Epithelial cell of esophagus (primary cell): ENCODE results near the gene GRIN2A.

Experiments used
- DNase-seq: peaks from one replicate; pipeline ENCODE4 v3.0.0; 2010; ENCODE audit warnings: low read depth
- H3K4me3 ChIP-seq: 2 replicates; pipeline ENCODE4 v1.5.1; 2011; ENCODE audit warnings: mild to moderate bottlenecking, low read length, control low read depth
- CTCF ChIP-seq: IDR thresholded peaks from 2 replicates; pipeline ENCODE4 v1.5.1; 2011; ENCODE audit warnings: low read depth, mild to moderate bottlenecking, low read length, control low read depth, inconsistent platforms; ENCODE audit not compliant: insufficient read depth; ENCODE audit errors: missing control alignments

The GRIN2A gene

GRCh38 chr16:9946022-9946720 lies 236.1 kb downstream of the GRIN2A start:
- H3K4me3 ChIP-seq, result no peak overlapping the region
- no peak for DNase-seq
- no peak for TF ChIP-seq CTCF

- no peak overlapping the region for H3K4me3 ChIP-seq
- DNase-seq, result no peak
- no peak for TF ChIP-seq CTCF
These were observed 239.1 kb downstream of the GRIN2A start for GRCh38 chr16:9943121-9943520.

GRCh38 chr16:9941245-9941644 lies 241.0 kb downstream of the GRIN2A start:
- no peak for DNase-seq
- no peak overlapping the region for H3K4me3 ChIP-seq
- TF ChIP-seq CTCF, result no peak

DNA sequence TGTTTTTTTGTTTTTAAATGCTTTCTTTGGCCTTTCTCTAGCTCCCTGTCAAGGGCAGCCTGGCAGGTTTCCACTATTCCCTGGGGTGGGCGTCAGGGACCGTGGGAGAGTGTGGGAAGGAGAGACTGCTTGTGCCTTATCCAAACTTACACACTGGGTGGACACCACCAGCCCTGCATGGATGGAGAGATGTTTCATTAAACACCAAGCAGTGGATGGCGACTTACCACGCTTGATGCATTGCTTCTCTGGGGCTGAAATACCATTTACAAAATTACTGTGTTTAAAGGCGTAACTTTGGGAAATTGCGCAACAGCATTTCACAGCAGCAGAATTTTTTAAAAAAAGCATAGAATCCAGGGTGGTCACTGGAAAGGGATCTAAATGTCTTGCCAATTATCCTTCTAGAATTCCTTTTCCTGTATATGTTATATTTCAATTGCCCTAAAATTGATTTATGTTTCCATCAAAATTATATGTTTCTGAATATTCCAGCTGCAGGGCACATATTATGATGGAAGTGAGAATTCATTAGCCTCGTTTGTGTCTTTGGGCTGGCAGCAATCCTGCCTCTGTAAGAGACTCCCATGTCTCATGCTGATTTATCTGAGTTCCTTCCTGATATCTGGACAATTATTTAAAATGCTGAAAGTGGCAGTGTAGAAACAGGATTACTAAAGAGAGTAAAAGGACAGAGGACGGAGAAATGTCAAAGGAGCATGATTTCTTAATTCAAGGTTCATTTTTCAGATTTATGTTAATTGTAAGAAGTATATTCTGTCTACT lies 247.3 kb downstream of the GRIN2A start:
- TF ChIP-seq CTCF, result no peak
- no peak for DNase-seq
- no peak overlapping the region for H3K4me3 ChIP-seq

DNA sequence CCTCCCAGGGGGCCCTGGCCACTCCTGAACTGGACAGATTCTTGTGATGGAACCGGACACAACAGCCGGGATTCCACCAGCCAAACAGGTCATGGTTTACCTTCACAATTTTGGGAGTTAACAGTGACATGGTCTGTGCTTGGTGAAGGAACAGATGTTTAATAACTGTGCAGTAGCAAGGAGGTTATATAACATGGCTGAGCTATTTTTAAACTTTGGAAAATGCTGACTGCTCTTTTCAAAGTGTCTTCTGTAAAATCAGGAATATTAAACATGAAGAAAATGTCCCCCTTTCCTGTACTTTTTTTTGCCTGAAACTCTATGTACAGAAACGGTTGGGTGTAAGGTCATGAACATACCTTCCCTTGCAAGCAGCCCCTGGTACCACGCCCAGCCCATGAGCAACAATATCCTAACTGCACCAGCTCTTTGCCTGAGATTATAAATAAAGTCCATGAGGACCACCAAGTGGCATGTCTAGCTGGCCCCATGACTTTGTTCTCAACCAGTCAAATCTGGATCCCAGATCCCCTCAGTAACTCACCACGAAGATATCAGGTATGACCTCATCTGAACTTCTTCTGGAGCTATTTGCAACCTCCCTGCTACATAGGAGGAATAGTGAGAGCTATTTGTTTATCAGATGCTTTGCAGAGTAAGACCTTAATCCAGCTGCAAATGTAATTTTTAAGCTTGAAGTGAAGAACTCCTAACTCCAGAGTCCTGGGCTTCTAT lies 249.1 kb downstream of the GRIN2A start:
- no peak overlapping the region for H3K4me3 ChIP-seq
- no peak for DNase-seq
- no peak for TF ChIP-seq CTCF

DNA sequence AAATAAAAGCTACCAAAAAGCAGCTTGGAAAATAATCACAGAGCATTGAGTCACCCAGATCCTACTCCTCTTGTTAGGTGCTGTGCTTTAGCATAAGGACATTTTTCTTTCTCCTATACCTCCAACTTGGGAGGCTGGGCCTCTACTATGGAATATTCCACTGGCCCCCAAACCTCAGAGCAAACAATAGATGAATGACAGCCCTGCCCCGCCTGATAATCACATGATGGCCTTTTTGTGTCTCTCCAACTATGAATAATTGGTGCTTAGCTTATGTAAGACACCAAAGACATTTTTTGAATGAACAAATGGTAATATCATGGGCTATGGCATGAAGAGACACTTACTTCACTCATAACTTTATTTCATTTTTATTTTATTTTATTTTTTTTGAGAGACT lies 250.2 kb downstream of the GRIN2A start:
- no peak overlapping the region for H3K4me3 ChIP-seq
- TF ChIP-seq CTCF, result no peak
- no peak for DNase-seq
